GM12874 (cell line): ENCODE measurements around the gene KSR2.

Experiments
- TF ChIP-seq, protein P1 (sequence below): IDR thresholded peaks from 2 replicates; pipeline ENCODE4 v1.5.1; 2011; ENCODE audit warnings: low read depth, mild to moderate bottlenecking, control low read depth, low read length, moderate library complexity; ENCODE audit not compliant: insufficient read depth

KSR2 gene

DNA sequence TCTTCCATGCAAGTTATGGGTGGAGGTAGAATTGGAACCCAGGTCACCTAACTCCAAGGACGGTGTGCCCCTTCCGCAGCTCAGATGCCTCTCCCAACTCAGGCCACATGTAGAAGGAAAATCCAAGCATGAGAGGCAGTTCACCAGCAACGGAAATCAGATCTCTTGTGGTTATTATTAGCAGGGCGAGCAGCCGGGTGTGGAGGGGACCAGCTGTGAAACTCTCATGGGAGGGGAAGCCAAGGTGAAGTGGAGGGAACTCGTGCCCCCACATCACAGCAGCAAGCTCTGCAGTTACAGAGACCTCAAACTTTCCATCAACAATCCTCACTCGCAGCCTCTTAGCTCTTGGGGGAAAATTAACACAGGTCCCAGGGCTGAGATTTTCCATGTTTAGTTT lies 79.7 kb downstream of the KSR2 start:
- TF ChIP-seq, protein P1, sequence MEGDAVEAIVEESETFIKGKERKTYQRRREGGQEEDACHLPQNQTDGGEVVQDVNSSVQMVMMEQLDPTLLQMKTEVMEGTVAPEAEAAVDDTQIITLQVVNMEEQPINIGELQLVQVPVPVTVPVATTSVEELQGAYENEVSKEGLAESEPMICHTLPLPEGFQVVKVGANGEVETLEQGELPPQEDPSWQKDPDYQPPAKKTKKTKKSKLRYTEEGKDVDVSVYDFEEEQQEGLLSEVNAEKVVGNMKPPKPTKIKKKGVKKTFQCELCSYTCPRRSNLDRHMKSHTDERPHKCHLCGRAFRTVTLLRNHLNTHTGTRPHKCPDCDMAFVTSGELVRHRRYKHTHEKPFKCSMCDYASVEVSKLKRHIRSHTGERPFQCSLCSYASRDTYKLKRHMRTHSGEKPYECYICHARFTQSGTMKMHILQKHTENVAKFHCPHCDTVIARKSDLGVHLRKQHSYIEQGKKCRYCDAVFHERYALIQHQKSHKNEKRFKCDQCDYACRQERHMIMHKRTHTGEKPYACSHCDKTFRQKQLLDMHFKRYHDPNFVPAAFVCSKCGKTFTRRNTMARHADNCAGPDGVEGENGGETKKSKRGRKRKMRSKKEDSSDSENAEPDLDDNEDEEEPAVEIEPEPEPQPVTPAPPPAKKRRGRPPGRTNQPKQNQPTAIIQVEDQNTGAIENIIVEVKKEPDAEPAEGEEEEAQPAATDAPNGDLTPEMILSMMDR, result no peak

DNA sequence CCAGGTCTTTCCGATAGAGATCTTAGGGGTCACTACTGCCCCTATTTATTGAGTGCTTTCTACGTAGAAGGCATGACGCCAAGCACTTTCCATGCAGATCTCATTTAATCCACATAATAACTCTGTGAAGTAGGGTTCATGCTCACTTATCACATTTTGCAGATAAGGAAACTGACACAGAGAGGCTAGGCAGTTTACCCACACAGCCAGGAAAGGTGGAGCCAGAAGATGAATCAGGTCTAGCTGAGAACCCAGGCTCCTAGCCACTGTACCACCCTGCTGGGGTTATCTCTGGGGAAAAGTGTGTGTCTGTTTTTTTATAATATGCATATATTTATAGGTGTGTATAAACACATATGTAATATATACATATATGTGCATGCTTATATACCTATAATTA lies 83.6 kb downstream of the KSR2 start:
- TF ChIP-seq, protein P1, result no peak

DNA sequence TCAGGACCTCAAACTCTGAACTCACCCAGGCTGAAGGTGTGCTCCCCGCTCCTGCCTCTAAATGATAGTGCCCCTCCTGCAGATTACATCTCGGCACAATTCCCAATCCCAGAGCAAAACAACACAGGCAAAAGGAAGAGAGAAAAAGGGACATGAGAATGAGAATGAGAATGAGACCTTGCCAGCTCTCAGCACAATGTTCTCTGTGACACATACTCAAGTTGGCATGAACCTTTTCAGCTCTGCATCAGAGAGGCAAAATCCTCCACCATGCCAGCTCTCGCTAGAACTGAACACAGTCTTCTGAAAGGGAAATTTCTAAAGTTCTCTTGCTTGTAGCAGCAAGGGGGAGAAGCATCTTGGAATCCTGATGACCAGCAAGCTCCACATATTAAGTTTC lies 84.6 kb downstream of the KSR2 start:
- TF ChIP-seq, protein P1, result no peak

DNA sequence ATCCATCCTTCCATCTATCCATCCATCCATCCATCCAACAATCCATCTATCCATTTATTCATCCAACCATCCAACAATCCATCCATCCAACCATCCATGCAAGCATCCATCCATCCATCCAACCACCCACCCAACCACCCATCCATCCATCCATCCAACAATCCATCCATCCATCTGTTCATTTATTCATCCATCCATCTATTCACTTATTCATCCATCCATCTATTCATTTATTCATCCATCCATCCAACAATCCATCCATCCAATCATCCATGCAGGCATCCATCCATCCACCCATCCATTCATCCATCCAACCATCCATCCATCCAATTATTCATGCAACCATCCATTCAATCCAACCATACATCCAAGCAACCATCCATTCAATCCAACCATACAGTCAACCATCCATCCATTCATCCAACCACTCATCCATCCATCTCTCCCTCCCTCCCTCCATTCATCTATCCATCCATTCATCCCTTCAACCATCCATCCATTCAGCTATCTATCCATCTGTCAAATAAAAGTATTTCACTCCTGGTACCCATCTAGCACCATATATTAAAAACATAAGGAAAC lies 86.1 kb downstream of the KSR2 start:
- TF ChIP-seq, protein P1, result no peak

DNA sequence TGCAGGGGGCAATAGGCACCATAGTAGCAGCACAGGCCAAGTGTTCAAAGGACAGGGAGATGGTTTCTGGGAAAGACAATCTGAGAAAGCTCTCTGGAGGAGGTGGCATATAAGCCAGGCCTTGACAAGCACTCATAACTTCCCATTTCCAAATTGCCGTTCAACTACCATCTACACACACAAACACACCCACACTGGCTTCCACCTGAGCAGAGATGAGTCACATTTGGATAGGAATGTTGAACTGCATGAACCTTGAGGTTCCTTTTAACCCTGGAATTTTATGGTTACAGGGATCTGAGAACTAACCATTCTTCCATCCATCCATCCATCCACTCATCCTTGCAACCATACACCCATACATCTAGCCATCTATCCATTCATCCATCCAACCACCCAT lies 86.6 kb downstream of the KSR2 start:
- TF ChIP-seq, protein P1, result no peak

DNA sequence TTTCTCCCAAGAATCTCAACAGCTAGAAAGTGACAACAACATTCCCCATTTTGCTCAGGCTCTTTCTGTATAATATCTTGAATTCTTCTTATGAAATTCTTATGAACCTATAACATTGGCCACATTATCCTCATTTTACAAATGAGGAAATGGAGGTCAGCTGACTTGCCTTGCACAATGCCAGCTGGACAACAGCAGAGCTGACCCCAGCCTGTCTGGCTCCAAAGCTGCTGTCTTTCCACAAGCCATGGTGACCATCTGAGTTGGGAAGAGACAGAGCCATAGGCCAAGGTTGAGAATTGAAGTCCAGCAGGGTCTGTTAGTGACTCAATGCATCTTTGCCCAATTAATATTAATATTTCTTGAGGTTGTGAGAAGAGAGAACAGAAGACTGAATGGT lies 87.3 kb downstream of the KSR2 start:
- TF ChIP-seq, protein P1, result no peak

DNA sequence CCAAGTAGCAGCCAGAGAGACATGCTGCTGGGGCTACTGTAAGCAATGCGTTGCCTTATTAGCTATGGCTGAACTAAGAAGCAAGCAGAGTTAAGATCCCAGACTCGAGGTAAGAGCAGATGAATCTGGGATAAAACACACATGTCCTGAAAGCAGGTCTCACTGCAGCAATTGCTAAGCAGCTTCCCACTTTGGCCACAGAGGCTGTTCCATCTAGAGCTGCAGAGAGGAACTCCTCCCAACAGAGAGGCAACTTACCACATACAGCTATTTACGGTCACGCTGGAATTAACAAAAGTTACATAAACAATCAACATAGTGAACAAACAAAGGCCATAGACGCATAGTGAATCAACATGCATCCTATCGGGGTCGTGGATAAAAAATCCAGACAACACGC lies 90.2 kb downstream of the KSR2 start:
- TF ChIP-seq, protein P1, result no peak
